Superior temporal gyrus (tissue), 1 donor: ENCODE data around the gene MOV10L1.
"Not testable (repeated sequence)": the region's sequence is repeated elsewhere in the genome, so short reads cannot be mapped to it uniquely, and the experiment has no call there.

ENCODE experiments used
- DNase-seq: peaks from one replicate; pipeline ENCODE4 v3.0.0-alpha.2; 2016; ENCODE audit errors: extremely low spot score

The MOV10L1 gene

DNA sequence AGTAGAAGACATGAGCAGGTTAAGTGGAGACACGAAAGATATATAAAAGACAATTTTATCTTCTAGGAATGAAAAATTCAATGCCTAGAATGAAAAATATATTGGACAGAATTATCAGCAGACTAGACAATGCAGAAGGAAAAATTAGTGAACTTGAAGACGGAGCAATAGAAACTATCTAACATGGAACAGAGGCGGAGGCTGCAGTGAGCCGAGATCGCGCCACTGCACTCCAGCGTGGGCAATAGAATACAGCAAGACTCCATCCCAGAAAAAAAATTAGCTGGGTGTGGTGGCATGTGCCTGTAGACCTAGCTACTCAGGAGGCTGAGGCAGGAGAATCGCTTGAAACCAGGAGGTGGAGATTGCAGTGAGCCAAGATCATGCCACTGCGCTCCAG, 47.5 kb downstream of the MOV10L1 start:
- DNase-seq, result not testable (repeated sequence)

DNA sequence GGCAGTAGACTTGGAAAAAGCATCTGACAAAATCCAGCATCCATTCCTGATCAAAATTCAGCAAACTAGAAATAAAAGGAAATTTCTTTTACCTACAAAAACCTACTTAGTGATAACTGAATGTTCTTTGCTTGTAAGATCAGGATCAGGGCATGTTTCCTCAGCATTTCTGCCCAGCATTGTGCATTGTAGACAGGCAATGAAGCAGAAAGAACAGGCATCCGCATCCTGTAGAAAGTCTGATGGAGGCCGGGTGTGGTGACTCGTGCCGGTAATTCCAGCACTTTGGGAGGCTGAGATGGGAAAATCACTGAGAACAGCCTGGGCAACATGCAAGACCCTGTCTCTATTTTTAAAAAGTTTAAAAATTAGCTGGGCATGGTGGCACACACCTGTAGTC, 48.2 kb downstream of the MOV10L1 start:
- no peak for DNase-seq

- no peak for DNase-seq
Measured at GRCh38 chr22:50138988-50139387, 49.2 kb downstream of the MOV10L1 start.

- no peak for DNase-seq
Measured at GRCh38 chr22:50139843-50140415, 50.1 kb downstream of the MOV10L1 start.

GRCh38 chr22:50140615-50141014, 50.8 kb downstream of the MOV10L1 start:
- no peak for DNase-seq

DNA sequence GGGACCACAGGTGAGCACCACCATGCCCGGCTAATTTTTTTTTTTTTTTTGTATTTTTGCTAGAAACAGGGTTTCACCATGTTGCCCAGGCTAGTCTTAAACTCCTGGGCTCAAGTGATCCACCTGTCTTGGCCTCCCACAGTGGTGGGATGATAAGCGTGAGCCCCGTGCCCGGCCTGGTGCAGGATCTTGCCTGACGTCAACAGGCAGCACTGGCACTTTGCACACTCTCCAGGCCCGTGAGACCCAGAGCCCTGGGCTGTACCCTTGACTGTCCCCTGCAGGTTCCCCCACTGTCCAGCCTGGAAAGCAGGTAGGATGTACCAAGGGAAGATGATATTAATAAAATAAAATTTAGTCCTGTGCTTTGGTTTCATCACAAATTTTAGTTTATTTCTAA, 51.7 kb downstream of the MOV10L1 start:
- no peak for DNase-seq

GRCh38 chr22:50141891-50142363, 52.1 kb downstream of the MOV10L1 start:
- no peak for DNase-seq

DNA sequence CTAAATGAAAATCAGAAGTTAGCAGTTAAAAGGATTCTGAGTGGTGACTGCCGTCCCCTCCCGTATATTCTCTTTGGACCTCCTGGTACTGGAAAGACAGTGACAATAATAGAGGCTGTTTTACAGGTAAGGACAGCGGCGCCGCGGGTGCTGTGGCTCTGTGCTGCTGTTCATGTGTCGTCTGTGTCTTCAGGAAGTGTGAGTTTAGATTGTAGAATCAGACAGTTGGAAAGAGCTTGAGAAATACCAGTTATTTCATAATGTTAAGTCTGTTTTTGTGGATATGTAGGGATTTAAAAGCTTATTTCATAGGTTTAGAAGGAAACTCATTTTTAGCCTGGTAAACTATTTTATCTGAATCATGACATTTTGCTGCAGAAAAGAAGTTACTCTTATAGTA, 53.3 kb downstream of the MOV10L1 start:
- no peak for DNase-seq

GRCh38 chr22:50144005-50144614, 54.3 kb downstream of the MOV10L1 start:
- no peak for DNase-seq

DNA sequence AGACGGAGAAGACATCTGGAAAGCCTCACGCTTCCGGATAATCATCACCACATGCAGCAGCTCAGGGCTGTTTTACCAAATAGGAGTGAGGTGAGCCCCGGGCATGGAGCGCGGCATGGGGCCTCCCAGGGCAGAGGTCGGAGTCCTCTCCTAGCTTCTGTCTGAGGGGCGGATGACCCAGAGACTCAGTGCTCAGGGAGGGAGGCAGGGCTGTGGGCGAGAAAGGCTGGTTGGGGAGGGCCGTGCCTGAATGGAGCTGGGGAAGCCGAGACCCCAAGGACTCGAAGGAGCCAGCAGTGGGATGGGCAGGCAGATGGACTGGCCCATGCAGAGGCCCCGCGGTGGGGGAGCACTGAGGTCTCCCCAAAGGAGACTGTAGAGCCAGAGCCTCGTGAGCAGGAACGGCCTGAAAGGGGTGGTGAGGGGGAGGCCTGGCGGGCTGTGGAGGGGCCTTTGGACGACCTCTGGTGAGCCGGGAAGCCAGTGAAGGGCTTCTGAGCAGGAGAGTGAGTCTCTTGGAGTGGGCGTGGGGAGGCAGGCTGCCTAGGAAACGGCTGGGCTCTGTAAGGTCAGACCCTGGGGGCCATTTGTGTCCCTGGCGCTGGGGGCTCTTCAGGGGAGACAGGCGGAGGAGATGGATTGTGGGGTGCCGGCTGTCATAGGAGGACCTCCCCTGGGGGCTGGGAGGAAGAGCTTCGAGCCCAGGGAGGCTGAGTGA, 56.1 kb downstream of the MOV10L1 start:
- DNase-seq, result no peak

DNA sequence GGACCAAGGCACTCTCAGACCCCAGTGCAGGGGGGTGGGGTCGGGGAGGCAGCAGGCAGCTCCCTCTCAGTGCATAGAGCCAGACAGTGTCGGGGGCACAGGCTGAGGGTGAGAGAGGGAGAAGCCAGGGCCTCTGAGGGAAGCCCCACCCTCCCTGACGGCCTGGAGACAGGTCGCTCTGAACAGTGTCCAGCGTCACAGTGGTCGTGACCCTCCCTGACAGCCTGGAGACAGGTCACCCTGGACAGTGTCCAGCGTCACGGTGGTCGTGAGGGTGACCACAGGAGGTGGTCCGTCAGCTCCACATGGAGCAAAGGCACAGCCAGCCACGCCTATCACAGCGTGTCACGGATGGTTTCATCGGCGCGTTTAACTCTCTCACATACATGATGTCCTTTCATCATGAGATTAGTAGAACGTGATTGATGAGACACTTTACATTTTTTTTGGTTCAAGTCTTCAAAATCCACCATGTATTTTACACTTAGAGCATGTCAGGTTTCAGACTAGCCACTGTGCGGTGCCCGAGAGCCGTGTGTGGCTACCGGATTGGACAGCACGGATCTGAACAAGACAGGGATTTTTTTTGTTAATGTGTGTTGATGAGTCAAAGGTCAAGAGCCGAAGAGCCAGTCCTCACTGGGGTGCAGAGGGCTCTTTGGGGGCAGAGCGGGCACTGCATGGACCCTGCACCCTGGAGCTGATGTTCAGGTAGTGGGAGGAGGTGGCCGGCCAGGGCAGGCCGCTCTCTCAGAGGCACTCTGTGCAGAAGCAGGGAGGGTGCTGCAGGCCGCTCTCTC, 56.8 kb downstream of the MOV10L1 start:
- peak; percentile 90 for DNase-seq

DNA sequence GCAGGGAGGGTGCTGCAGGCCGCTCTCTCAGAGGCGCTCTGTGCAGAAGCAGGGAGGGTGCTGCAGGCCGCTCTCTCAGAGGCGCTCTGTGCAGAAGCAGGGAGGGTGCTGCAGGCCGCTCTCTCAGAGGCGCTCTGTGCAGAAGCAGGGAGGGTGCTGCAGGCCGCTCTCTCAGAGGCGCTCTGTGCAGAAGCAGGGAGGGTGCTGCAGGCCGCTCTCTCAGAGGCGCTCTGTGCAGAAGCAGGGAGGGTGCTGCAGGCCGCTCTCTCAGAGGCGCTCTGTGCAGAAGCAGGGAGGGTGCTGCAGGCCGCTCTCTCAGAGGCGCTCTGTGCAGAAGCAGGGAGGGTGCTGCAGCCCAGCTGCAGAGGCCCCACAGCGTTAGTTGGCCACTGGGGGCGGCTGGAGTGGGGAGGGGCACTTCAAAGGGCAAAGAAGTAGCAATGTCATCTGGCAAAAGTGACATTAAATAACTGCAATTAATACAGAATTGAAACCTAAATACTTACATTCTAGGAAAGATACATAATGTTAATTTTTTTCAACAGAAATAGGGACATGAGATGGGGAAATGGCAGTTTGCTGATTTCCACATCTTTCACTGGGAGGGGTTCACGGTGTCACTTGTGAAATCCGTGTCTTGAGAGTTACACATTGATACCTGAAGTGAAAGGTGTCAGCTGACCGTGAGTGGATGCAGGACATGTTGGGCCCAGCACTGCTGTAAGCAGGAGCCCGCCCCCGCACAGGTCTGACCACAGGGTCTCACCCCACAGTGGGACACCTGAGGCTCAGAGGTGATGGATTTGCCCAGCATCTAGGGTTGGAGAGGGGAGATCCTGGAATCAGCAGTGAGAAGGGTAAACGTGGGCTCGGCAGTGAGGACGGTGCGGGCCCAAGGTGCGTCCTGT, 57.7 kb downstream of the MOV10L1 start:
- not testable (repeated sequence) for DNase-seq

- no peak for DNase-seq
Measured at GRCh38 chr22:50148166-50148500, 58.3 kb downstream of the MOV10L1 start.

DNA sequence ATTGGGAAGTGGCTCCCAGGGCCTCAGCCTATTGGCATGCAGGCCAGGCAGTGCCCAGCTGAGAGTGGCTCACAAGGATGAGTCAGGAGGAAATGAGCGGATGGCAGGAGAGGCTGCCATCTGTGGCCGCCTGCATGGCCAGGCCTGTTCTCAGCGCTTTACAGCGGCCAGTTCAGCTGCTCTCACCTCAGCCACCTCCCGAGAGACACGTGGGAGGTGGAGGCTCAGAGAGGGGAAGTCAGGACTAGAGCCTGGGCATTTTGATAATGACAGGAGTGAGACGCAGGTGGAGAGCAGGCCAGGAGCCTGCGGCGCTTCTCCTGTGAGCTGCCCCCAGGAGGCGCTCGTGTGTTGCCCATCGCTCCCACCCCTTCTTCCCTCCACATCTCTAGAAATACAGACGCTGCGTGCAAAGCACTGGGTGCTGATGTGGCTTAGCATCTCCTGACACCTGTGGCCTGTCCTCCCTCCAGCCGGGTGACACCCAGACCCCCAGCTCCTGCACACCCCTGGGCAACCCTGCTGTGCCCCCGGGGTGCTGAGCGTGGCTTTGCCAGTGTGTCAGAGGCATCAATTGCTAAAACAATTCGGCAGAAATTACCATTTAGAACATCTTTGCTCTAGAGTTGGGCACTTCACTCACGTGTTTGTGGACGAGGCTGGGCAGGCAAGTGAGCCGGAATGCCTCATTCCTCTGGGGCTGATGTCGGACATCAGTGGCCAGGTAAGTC, 59.4 kb downstream of the MOV10L1 start:
- no peak for DNase-seq

DNA sequence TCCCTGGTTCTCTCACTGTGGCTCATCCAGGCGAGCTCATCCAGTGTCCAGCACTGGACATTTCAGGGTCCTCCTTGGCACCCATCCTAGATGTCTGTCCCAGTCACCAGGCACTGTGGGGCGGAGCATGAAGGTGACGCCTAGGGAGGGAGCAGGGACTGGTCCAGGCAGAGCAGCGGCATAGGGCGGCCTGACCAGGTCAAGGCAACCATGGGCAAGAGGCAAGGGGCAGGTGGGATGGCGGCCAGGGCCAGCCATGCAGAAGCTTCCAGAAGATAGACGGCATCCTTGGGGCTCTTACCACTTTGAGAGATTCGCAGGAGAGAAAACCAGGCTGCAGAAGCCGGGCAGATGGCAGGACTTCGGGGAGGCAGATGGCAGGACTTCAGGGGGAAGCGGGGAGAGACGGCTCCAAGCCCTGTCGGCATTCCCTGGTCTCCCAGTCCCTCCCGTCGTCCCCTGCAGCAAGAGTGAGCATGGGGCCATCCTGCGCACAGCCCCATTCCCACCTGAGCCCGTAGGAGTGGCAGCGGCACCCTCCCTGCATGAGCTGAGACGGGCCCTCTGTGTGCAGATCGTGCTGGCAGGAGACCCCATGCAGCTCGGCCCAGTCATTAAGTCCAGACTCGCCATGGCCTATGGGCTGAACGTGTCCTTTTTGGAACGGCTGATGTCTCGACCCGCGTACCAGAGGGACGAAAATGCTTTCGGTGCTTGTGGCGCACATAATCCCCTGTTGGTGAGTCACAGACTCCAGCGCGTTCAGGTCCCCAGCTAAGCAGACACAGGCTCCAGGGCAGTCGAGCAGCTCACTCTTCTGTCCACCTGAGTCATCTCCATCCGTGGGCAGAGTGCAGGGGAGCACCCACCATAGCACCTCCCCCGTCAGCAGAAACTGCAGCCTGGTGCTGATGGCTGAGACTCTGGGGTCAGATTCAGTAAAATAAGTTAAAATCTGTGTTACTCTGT, 60.6 kb downstream of the MOV10L1 start:
- no peak for DNase-seq

GRCh38 chr22:50151571-50152537, 62.0 kb downstream of the MOV10L1 start:
- no peak for DNase-seq

GRCh38 chr22:50153056-50153755, 63.4 kb downstream of the MOV10L1 start:
- DNase-seq, result no peak

DNA sequence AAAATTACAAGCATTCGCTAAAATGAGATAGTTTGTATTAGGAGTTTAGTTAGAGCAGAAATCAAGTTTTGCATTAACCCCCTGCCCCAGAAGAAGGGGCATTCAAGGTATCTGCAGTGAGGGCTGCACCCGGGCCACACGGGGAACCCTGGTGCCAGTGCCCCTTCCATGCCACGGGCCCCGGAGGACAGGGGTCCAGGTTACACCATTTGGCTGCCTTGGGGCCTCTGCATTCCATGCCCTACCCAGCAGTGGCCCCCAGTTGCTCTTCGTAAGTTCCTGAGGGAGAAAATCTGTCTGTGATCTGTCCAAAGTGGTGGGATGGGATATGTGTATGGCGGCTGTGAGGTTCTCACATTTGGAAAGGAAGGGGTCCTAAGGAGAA, 63.9 kb downstream of the MOV10L1 start:
- DNase-seq, result no peak
